GM18499 (cell line): ENCODE measurements around the gene SENP8.
"Not testable (repeated sequence)": the region's sequence is repeated elsewhere in the genome, so short reads cannot be mapped to it uniquely, and the experiment has no call there.

Experiments used
- ATAC-seq: cut with Tn5 transposase; IDR thresholded peaks from one replicate; pipeline ENCODE4 v1.9.1; 2021; ENCODE audit warnings: moderate number of reproducible peaks; ENCODE audit not compliant: insufficient read depth, unreplicated experiment

SENP8 gene

DNA sequence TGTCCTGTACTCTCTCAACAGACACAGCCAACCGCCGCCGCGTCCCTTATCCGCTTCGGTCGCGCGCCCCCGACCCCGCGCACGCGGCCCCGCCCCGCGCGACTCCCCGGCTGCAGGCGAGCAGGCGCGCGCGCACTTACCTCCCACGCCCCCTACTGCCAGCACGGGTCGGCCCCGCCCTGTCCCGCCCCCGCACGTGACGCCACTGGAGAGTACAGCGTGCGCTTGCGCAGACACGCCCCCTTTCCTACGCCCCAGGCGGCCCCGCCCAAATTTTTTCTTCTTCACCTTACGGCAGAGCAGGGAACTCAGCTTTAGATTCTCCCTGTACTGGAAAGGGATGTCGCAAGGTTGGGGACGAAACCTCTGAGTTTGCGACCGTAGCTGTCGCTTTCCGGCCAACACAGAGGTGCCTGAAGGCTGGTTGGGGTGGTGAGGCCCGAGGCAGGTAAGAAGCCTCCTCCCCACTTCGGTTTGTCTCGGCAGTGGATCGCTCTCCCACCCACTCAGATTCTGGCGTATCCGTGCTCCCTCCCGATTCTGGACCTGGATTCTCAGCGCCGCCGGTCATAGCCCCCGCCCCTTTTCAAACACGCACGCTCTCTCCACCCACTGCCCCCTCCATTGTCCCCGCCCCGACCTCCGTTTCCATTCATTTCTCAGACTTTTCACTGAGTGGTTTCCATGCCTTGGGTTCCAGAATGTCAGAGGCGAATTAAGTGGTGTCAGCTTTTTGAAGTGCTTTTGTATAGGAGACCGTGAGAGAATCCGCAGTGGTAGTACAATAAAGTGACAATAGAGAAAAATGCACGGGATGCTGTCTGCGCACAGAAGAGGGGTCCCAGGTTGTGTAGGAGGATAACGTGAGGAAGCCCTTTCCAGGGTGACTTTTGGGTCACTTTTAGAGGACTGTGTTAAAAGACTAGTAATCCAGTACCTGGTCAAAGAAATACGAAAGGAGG lies at the start of gene SENP8, which contains the start of gene MYO9A:
Gene SENP8 (plus strand): TSS at position 387 of the 962 bp plus-strand sequence. CDS start 21,221 bp downstream, outside the sequence.
Gene MYO9A (minus strand): TSS at position 134 of the 962 bp plus-strand sequence. CDS start 71,587 bp downstream, outside the sequence.
- peak; percentile 61 for ATAC-seq

DNA sequence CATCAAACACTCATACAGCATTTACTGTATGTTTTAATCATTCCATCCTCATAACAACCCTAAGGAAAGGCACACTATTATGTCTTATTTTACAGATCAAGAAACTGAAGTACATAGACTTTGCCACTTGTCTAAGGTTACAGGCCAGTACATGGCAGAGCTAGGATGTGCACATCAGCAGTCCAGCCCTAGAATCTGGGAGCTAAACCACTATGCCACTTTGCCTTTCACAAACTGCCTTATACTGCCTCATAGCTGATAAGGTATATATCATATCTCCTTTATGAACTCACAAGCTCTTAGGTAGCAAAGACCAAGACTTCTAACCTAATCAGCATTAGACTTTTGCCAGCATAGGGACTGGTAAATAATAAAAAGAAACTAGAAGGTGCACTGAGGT lies 49.3 kb upstream of the SENP8 start:
- ATAC-seq = no peak

GRCh38 chr15:72070817-72071447 lies 47.3 kb upstream of the SENP8 start:
- no peak for ATAC-seq

DNA sequence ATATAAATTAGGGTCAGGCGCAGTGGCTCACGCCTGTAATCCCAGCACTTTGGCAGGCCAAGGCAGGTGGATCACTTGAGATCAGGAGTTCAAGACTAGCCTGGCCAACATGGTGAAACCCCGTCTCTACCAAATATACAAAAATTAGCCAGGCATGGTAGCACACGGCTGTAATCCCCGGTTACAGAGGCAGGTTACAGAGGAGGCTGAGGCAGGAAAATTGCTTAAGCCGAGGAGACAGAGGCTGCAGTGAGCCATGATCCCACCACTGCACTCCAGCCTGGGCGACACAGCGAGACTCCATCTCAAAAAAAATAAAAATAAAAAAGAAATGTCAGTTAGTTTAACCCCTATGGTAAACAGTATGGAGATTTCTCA lies 46.8 kb upstream of the SENP8 start:
- ATAC-seq = not testable (repeated sequence)

GRCh38 chr15:72074335-72075060 lies 43.7 kb upstream of the SENP8 start:
- ATAC-seq = no peak

- no peak for ATAC-seq
Measured at GRCh38 chr15:72077950-72078349, 40.3 kb upstream of the SENP8 start.

DNA sequence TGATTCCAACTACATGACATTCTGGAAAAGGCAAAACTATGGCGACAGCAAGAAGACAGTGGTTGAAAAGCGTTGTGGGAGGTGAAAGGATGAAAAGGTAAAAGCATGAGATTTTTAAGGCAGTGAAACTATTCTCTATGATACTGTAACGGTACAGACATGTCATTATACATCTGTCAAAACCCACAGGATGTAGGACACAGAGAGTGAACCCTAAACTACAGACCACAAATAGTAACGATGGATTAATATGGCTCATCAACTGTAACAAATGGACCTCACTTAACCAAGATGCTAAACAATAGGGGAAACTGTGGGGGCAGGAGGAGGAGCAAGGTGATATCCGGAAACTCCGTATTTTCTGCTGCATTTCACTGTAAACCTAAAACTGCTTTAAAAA lies 39.3 kb upstream of the SENP8 start:
- no peak for ATAC-seq

GRCh38 chr15:72082176-72082575 lies 36.0 kb upstream of the SENP8 start:
- no peak for ATAC-seq

GRCh38 chr15:72086010-72086697 lies 32.0 kb upstream of the SENP8 start:
- no peak for ATAC-seq

DNA sequence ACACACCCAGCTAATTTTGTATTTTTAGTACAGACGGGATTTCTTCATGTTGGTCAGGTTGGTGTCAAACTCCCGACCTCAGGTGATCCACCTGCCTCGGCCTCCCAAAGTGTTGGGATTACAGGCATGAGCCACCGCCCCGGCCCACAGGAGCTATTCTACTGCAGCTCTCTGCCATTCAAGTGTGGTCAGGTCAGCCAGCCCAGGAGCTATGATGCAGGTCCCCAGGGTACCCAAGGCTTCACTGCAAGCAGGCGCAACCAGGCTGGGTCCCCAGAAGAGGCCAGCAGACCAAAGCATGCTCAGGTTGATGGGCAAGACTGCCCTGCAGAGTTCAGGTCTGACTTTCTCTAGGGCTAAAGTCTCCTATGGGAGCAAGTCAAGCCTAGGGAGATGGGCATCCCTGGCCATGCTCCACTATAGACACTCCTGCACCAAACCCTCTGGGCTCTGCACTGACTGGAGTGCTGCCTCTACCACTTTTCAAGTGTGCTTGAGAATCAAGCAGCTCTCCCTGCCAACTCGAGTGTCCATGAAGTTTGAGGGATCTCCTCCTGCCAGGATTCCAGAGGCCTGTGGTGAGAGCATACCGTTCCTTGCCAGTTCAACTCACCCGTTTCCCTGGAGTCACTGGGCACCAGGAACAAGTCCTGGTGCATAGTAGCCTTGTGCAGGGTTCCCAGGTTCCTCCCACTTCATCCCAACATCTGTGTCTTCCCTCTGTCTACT lies 31.1 kb upstream of the SENP8 start:
- ATAC-seq = no peak

- no peak for ATAC-seq
Measured at GRCh38 chr15:72092006-72092405, 26.2 kb upstream of the SENP8 start.

- no peak for ATAC-seq
Measured at GRCh38 chr15:72092691-72093090, 25.5 kb upstream of the SENP8 start.

DNA sequence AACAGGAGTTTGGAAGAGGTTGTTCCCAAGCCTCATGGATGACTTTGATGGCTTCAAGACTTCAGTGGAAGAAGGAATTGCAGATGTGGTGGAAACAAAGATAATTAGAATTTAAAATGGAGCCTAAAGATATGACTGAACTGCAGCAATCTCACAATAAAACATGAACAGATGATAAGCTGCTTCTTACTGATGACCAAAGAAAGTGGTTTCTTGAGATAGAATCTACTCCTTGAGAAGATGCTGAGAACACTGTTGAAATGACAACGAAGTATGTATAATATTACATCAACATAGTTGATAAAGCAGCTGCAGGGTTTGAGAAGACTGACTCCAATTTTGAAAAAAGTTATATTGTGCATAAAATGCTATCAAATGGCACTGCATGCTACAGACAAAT lies 21.4 kb upstream of the SENP8 start:
- ATAC-seq = no peak

- no peak for ATAC-seq
Measured at GRCh38 chr15:72098040-72098439, 20.2 kb upstream of the SENP8 start.

DNA sequence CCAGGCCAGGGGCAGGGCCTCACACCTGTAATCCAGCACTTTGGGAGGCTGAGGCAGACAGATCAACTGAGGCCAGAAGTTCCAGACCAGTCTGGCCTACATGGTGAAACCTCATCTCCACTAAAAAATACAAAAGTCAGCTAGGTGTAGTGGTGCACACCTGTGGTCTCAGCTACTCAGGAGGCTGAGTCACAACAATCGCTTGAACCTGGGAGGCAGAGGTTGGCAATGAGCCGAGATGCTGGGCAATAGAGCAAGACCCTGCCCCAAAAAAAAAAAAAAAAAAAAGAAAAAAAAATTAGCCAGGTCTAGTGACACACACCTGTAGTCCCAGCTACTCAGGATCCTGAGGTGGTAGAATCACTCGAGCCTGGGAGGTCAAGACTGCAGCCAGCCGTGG lies 19.0 kb upstream of the SENP8 start:
- ATAC-seq = no peak

- ATAC-seq = not testable (repeated sequence)
Measured at GRCh38 chr15:72100551-72100950, 17.7 kb upstream of the SENP8 start.

GRCh38 chr15:72105111-72105510 lies 13.1 kb upstream of the SENP8 start:
- no peak for ATAC-seq

- no peak for ATAC-seq
Measured at GRCh38 chr15:72106068-72106467, 12.1 kb upstream of the SENP8 start.

DNA sequence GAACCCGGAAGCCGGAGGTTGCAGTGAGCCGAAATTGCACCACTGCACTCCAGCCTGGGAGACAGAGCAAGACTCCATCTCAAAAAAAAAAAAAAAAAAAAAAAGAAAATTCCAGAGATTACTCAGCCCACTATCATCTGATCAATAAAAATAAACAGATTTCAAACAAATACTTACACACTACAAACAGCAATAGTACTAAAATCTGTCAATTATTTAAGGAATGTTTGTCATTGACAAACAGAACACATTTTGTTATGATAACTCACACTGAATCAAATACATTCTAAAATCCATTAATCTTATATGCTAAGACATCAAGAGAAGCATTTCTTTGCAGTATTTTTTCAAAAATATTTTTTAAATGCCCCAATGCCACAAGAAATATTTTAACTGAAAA lies 7.8 kb upstream of the SENP8 start:
- no peak for ATAC-seq

- no peak for ATAC-seq
Measured at GRCh38 chr15:72112116-72112515, 6.1 kb upstream of the SENP8 start.
